ENCODE measurements around the gene ERO1B.

- TF ChIP-seq CREB1 (IDR thresholded peaks at IDR 0.05; ENCODE audit: low read depth) (no peak), USF1 (IDR thresholded peaks at IDR 0.05) (no peak), EP300 (IDR thresholded peaks at IDR 0.05; ENCODE audit: borderline replicate concordance) (no peak), CEBPB (IDR thresholded peaks at IDR 0.05) (no peak), TAF1 (IDR thresholded peaks at IDR 0.05; ENCODE audit: low read depth) (no peak), NFIC (IDR thresholded peaks at IDR 0.05) (no peak), MAX (IDR thresholded peaks at IDR 0.05) (no peak), TEAD4 (IDR thresholded peaks at IDR 0.05) (no peak), TCF12 (IDR thresholded peaks at IDR 0.05; ENCODE audit: low read depth) (no peak), ZBTB7A (IDR thresholded peaks at IDR 0.05; ENCODE audit: low read depth) (no peak), EGR1 (IDR thresholded peaks at IDR 0.05) (no peak), REST (IDR thresholded peaks at IDR 0.05; ENCODE audit: low read depth) (no peak), RAD21 (IDR thresholded peaks at IDR 0.05; ENCODE audit: low read depth) (no peak)
Observed at GRCh38 chr1:236275586-236275985, 6.2 kb downstream of the ERO1B start.

Measured in Ishikawa (cell line).